HepG2 (cell line): ENCODE measurements around the gene PSMA7. TPM values are rescaled to one million over a fixed set of nuclear protein-coding genes. Genes with fewer than 3 reads are reported as not detected.

ENCODE experiments used
- AGO1 ChIP-seq: fragments of 200-400 bp; formaldehyde crosslinking; IDR thresholded peaks from 2 replicates; pipeline ENCODE4 v1.6.1; 2017; ENCODE audit warnings: mild to moderate bottlenecking, low read depth, low read length, moderate library complexity; ENCODE audit not compliant: poor library complexity, severe bottlenecking
- ARID2 ChIP-seq: sonication (generic); formaldehyde crosslinking; IDR thresholded peaks from 2 replicates; pipeline ENCODE4 v1.8.1; 2022; ENCODE audit warnings: mild to moderate bottlenecking, missing genetic modification reagents, borderline replicate concordance
- ATF3 ChIP-seq: sonication (generic); formaldehyde crosslinking; IDR thresholded peaks from 2 replicates; pipeline ENCODE4 v1.4.0; 2020; ENCODE audit warnings: missing genetic modification reagents
- CEBPB ChIP-seq: IDR thresholded peaks from 2 replicates; pipeline ENCODE4 v1.6.1; 2011; ENCODE audit warnings: low read depth, low read length, improper control_type of control experiment, borderline replicate concordance
- EED ChIP-seq: sonication (generic); formaldehyde crosslinking; IDR thresholded peaks from 2 replicates; pipeline ENCODE4 v1.5.0; 2020; ENCODE audit warnings: mild to moderate bottlenecking, missing genetic modification reagents
- FOXJ3 ChIP-seq: sonication (generic); formaldehyde crosslinking; IDR thresholded peaks from 2 replicates; pipeline ENCODE4 v1.4.0; 2020; ENCODE audit warnings: missing genetic modification reagents, mild to moderate bottlenecking, borderline replicate concordance
- FOXM1 ChIP-seq: sonication (generic); formaldehyde crosslinking; IDR thresholded peaks from 2 replicates; pipeline ENCODE4 v1.5.0; 2020; ENCODE audit warnings: missing genetic modification reagents
- GATA4 ChIP-seq: sonication (generic); IDR thresholded peaks from 2 replicates; pipeline ENCODE4 v1.6.1; 2016; ENCODE audit warnings: antibody characterized with exemption, low read depth, borderline replicate concordance
- GATAD1 ChIP-seq: IDR thresholded peaks from 2 replicates; pipeline ENCODE4 v1.6.1; 2016; ENCODE audit warnings: missing genetic modification reagents, missing compliant biosample characterization
- HDAC1 ChIP-seq: sonication (generic); formaldehyde crosslinking; IDR thresholded peaks from 2 replicates; pipeline ENCODE4 v1.5.1; 2020; ENCODE audit warnings: mild to moderate bottlenecking, missing genetic modification reagents
- JUNB ChIP-seq: sonication (generic); formaldehyde crosslinking; IDR thresholded peaks from 2 replicates; pipeline ENCODE4 v1.8.0; 2022; ENCODE audit warnings: missing genetic modification reagents, mild to moderate bottlenecking, borderline replicate concordance
- NFKBIZ ChIP-seq: IDR thresholded peaks from 2 replicates; pipeline ENCODE4 v1.6.1; 2018; ENCODE audit warnings: missing genetic modification reagents, missing compliant biosample characterization
- PPARG ChIP-seq: conservative IDR thresholded peaks from 2 replicates; pipeline ENCODE4 v1.6.1; 2016; ENCODE audit warnings: missing biosample characterization, missing genetic modification reagents
- PRMT3 ChIP-seq: sonication (generic); formaldehyde crosslinking; IDR thresholded peaks from 2 replicates; pipeline ENCODE4 v1.8.1; 2022; ENCODE audit warnings: low read depth, mild to moderate bottlenecking, moderate library complexity, missing genetic modification reagents, borderline replicate concordance
- RBM22 ChIP-seq: fragments of 200-400 bp; formaldehyde crosslinking; optimal IDR thresholded peaks from 2 replicates; pipeline ENCODE3; 2017; ENCODE audit warnings: mild to moderate bottlenecking, low read length, moderate library complexity
- SOX6 ChIP-seq, 2 experiments: fragments of 450-650 bp in 1 of 2; sonication (generic) in 1 of 2; formaldehyde crosslinking in 1 of 2; IDR thresholded peaks; 2 replicates each; pipeline versions ENCODE4 v1.4.0 to v1.6.1; 2017 to 2020; ENCODE audit warnings: antibody characterized with exemption in 1 of 2, mild to moderate bottlenecking in 1 of 2, missing genetic modification reagents in 1 of 2
- ZBED4 ChIP-seq: sonication (generic); formaldehyde crosslinking; IDR thresholded peaks from 2 replicates; pipeline ENCODE4 v1.4.0; 2020; ENCODE audit warnings: missing genetic modification reagents, borderline replicate concordance
- ZFYVE20 ChIP-seq: sonication (generic); formaldehyde crosslinking; IDR thresholded peaks from 2 replicates; pipeline ENCODE4 v1.8.0; 2023; ENCODE audit warnings: low read depth, mild to moderate bottlenecking, moderate library complexity, missing genetic modification reagents, borderline replicate concordance
- ZIK1 ChIP-seq: sonication (generic); formaldehyde crosslinking; IDR thresholded peaks from 2 replicates; pipeline ENCODE4 v1.5.0; 2020; ENCODE audit warnings: mild to moderate bottlenecking, low read depth, missing genetic modification reagents, borderline replicate concordance
- ZNF136 ChIP-seq: sonication (generic); formaldehyde crosslinking; IDR thresholded peaks from 2 replicates; pipeline ENCODE4 v1.8.1; 2022; ENCODE audit warnings: low read depth, mild to moderate bottlenecking, moderate library complexity, missing genetic modification reagents
- ZNF17 ChIP-seq: sonication (generic); formaldehyde crosslinking; IDR thresholded peaks from 2 replicates; pipeline ENCODE4 v1.5.0; 2020; ENCODE audit warnings: mild to moderate bottlenecking, missing genetic modification reagents
- ZNF598 ChIP-seq: sonication (generic); formaldehyde crosslinking; IDR thresholded peaks from 2 replicates; pipeline ENCODE4 v1.5.1; 2020; ENCODE audit warnings: mild to moderate bottlenecking, missing genetic modification reagents, borderline replicate concordance
- ZNF746 ChIP-seq: sonication (generic); formaldehyde crosslinking; IDR thresholded peaks from 2 replicates; pipeline ENCODE4 v1.8.0; 2022; ENCODE audit warnings: mild to moderate bottlenecking, missing genetic modification reagents
- polyA plus RNA-seq, 8 experiments: library from polyadenylated mRNA; depleted of rRNA in 3 of 8; stranded (reverse) in 7 of 8; unstranded in 1 of 8; fragments of >200 nt; fragmentation: Illumina TruSeq in 4 of 8; extraction: Trizol in 4 of 8; gene quantifications; 2 replicates each; pipeline versions ENCODE4 v1.2.1 to v1.2.3, GENCODE V29; 2011 to 2016; ENCODE audit warnings: low read depth in 4 of 8, missing spikeins in 1 of 8, mixed read lengths in 1 of 8; ENCODE audit not compliant: insufficient read depth in 1 of 8
- total RNA-seq, 5 experiments: library from RNA; depleted of rRNA; stranded (reverse); fragments of >200 nt; fragmentation: Illumina TruSeq; extraction: Trizol; gene quantifications; 2 replicates each; pipeline ENCODE4 v1.2.3, GENCODE V29; 2016; ENCODE audit warnings: low read depth in 1 of 5
- TF ChIP-seq, protein P1 (sequence below): sonication (generic); formaldehyde crosslinking; IDR thresholded peaks from 2 replicates; pipeline ENCODE4 v1.4.0; 2020; ENCODE audit warnings: missing genetic modification reagents, borderline replicate concordance

Gene PSMA7
- total and polyA plus RNA-seq, 2 of the 13 experiments (the other 11 are each of a cell fraction or from before 2014, with no cell fraction given): 531 to 631 TPM

- TF ChIP-seq, protein P1, sequence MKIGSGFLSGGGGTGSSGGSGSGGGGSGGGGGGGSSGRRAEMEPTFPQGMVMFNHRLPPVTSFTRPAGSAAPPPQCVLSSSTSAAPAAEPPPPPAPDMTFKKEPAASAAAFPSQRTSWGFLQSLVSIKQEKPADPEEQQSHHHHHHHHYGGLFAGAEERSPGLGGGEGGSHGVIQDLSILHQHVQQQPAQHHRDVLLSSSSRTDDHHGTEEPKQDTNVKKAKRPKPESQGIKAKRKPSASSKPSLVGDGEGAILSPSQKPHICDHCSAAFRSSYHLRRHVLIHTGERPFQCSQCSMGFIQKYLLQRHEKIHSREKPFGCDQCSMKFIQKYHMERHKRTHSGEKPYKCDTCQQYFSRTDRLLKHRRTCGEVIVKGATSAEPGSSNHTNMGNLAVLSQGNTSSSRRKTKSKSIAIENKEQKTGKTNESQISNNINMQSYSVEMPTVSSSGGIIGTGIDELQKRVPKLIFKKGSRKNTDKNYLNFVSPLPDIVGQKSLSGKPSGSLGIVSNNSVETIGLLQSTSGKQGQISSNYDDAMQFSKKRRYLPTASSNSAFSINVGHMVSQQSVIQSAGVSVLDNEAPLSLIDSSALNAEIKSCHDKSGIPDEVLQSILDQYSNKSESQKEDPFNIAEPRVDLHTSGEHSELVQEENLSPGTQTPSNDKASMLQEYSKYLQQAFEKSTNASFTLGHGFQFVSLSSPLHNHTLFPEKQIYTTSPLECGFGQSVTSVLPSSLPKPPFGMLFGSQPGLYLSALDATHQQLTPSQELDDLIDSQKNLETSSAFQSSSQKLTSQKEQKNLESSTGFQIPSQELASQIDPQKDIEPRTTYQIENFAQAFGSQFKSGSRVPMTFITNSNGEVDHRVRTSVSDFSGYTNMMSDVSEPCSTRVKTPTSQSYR (CRISPR knock-in tag): no peak
- TF ChIP-seq ZNF136 (CRISPR knock-in tag) (no peak), RBM22 (no peak), SOX6 (IDR thresholded peaks at IDR 0.05) (no peak), SOX6 (CRISPR knock-in tag; IDR thresholded peaks at IDR 0.05) (no peak), ARID2 (CRISPR knock-in tag) (no peak), ZIK1 (CRISPR knock-in tag) (no peak), ZNF17 (CRISPR knock-in tag) (no peak), PRMT3 (no peak), CEBPB (no peak), EED (CRISPR knock-in tag) (0 out of 2 replicates have a peak, but pooled peaks have one; percentile 28), NFKBIZ (CRISPR knock-in tag) (no peak), FOXM1 (CRISPR knock-in tag) (no peak), ZFYVE20 (CRISPR knock-in tag) (no peak), FOXJ3 (CRISPR knock-in tag) (no peak), ZNF598 (CRISPR knock-in tag) (no peak), AGO1 (no peak), HDAC1 (CRISPR knock-in tag) (0 out of 2 replicates have a peak, but pooled peaks have one; percentile 18), PPARG (CRISPR knock-in tag) (no peak), ZNF746 (no peak), ATF3 (CRISPR knock-in tag) (no peak), GATAD1 (CRISPR knock-in tag) (no peak), ZBED4 (CRISPR knock-in tag) (no peak), JUNB (CRISPR knock-in tag) (no peak), GATA4 (no peak)
Measured at GRCh38 chr20:62120365-62120762, 22.8 kb downstream of the PSMA7 start (continued).
